OCI-M2 (cell line): Measurements from ENCODE around the gene TBR1.

ENCODE experiments used
- DNase-seq: peaks from one replicate; lab custom pipeline; 2025; ENCODE audit not compliant: unreplicated experiment; lab: John Stamatoyannopoulos, UW

Gene TBR1

GRCh38 chr2:161414042-161415033 is 1.8 kb upstream of the TBR1 start:
- no peak for DNase-seq

- DNase-seq, result no peak
Measured at GRCh38 chr2:161415034-161415986, 787 bp upstream of the TBR1 start.

DNA sequence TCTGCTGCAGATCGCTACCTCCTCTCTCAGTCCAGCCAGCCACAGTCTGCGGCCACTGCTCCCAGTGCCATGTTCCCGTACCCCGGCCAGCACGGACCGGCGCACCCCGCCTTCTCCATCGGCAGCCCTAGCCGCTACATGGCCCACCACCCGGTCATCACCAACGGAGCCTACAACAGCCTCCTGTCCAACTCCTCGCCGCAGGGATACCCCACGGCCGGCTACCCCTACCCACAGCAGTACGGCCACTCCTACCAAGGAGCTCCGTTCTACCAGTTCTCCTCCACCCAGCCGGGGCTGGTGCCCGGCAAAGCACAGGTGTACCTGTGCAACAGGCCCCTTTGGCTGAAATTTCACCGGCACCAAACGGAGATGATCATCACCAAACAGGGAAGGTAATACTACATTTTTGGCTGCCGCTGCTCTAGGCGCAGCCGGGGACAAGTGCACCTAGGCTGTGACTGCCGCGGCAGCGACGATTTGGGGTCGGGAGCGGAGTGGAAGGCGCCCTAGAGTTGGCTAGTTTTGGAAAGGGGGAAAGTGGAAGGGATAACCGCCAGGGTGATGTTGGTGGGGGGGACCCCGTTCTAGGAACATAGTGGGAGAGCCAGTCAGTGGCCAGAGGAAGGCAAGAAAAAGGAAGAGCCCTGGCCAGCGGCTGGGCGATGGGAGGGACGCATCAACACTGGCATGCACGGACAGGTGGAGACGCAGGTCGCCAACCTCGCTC is 776 bp downstream of the TBR1 start:
- DNase-seq, result no peak

- no peak for DNase-seq
Measured at GRCh38 chr2:161417438-161418274, 1.6 kb downstream of the TBR1 start.

GRCh38 chr2:161418275-161418714 is 2.2 kb downstream of the TBR1 start:
- no peak for DNase-seq

DNA sequence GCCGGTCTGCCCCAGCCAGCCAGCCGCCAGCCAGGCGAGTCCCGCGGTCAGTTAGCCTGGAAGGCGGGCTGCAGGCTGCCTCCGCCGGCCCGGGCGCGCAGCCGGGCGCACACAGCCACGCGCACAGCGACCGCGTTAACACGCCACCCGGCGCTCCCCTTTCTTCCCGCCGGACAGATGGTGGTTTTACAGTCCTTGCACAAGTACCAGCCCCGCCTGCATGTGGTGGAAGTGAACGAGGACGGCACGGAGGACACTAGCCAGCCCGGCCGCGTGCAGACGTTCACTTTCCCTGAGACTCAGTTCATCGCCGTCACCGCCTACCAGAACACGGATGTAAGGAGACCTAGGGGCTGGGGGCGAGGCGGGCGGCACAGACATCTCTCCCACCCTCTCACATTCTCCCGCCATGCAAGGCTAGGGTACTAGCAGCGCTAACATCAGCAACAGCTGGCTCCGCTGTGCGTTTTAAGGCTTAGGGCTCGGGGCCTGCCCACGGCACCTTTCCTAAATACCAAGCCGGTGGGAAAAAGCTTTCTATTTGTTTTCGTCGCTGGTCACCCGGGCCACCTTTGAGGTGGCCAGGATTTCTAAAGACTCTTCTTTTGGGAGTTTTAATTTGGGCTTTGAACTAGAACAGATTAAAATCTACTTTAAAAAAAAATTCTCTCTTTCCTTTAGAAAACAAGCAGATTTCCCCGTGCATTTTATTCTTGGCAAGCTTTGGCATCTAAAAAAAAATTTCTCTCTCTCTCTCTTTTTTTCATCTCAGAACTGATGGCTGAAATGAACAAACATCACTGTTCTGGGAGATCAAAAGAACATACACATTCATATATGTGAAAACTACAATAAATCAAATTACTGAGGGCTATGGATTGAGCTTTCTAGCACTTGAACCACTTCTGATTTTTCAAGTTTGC is 2.9 kb downstream of the TBR1 start:
- DNase-seq, result no peak

DNA sequence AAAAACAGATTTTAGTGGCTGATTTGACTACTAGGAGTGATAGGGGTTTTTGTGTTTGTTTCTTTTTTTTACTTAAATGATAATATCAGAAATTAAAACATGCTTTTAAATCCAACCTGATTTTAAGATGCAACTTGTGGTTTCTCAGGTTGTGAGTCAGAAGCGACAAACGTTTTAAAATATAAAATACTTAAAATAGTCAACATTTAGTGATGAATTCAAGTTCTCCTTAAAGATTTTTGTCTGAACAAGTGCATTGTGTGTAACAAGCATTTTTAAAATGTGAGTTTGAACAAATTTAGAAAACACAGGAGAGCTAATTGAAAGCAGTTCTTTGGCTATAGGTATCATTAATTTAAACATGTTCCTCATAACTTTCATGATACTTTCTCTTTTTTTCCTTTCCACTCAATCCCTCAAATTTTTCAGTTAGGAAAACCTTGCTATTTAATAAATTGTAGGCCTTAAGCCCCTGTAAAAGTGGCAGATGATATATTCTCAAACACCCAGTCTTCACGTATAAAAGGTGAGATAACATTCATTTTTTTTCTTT is 3.6 kb downstream of the TBR1 start:
- DNase-seq, result no peak

GRCh38 chr2:161420406-161421074 is 4.4 kb downstream of the TBR1 start:
- DNase-seq, result no peak

- no peak for DNase-seq
Measured at GRCh38 chr2:161421686-161422085, 5.6 kb downstream of the TBR1 start.

DNA sequence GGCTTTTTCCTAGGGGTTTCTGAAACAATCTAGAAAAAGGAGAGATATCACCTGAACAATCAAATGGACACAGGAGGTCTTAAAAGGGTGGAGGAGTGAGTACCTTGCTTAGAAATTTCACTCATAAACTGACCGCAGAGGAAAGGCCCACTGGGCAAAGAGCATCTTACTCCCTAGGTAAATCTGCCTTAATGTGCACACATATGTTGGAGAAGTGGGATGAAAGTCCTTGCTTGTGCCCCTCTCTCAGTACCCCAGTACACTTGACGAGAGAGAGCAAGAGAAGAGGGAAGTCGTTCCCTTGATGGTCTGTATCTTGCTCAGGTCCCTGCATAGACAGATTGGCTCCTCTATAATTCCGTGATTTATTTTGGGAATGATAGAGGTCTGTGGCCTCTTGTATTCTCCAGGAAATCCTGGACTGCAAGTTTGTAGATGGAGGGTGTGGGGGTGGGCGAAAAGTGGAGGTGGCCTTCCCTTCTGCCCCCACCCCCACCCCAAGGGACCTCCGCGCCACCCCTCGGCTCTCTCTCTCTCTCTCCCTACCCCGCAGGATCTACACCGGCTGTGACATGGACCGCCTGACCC is 6.8 kb downstream of the TBR1 start:
- no peak for DNase-seq

DNA sequence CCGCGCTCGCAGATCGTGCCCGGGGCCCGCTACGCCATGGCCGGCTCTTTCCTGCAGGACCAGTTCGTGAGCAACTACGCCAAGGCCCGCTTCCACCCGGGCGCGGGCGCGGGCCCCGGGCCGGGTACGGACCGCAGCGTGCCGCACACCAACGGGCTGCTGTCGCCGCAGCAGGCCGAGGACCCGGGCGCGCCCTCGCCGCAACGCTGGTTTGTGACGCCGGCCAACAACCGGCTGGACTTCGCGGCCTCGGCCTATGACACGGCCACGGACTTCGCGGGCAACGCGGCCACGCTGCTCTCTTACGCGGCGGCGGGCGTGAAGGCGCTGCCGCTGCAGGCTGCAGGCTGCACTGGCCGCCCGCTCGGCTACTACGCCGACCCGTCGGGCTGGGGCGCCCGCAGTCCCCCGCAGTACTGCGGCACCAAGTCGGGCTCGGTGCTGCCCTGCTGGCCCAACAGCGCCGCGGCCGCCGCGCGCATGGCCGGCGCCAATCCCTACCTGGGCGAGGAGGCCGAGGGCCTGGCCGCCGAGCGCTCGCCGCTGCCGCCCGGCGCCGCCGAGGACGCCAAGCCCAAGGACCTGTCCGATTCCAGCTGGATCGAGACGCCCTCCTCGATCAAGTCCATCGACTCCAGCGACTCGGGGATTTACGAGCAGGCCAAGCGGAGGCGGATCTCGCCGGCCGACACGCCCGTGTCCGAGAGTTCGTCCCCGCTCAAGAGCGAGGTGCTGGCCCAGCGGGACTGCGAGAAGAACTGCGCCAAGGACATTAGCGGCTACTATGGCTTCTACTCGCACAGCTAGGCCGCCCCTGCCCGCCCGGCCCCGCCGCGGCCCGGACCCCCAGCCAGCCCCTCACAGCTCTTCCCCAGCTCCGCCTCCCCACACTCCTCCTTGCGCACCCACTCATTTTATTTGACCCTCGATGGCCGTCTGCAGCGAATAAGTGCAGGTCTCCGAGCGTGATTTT is 7.6 kb downstream of the TBR1 start:
- DNase-seq, result no peak

DNA sequence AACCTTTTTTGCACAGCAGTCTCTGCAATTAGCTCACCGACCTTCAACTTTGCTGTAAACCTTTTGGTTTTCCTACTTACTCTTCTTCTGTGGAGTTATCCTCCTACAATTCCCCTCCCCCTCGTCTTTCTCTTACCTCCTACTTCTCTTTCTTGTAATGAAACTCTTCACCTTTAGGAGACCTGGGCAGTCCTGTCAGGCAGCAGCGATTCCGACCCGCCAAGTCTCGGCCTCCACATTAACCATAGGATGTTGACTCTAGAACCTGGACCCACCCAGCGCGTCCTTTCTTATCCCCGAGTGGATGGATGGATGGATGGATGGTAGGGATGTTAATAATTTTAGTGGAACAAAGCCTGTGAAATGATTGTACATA is 8.3 kb downstream of the TBR1 start:
- no peak for DNase-seq

DNA sequence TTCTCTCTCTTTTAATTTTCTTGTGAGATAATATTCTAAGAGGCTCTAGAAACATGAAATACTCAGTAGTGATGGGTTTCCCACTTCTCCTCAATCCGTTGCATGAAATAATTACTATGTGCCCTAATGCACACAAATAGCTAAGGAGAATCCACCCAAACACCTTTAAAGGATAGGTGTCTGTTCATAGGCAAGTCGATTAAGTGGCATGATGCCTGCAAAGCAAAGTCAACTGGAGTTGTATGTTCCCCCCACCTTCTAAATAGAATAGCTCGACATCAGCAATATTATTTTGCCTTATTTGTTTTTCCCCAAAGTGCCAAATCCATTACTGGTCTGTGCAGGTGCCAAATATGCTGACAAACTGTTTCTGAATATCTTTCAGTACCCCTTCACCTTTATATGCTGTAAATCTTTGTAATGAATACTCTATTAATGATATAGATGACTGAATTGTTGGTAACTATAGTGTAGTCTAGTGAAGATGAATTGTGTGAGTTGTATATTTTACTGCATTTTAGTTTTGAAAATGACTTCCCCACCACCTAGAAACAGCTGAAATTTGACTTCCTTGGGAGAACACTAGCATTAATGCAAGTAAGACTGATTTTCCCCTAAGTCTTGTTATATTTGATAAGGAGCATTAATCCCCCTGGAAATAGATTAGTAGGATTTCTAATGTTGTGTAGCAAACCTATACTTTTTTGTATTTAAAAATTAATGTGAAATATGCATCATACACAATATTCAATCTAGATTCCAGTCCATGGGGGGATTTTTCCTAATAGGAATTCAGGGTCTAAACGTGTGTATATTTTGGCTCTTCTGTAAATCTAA is 9.0 kb downstream of the TBR1 start:
- no peak for DNase-seq

DNA sequence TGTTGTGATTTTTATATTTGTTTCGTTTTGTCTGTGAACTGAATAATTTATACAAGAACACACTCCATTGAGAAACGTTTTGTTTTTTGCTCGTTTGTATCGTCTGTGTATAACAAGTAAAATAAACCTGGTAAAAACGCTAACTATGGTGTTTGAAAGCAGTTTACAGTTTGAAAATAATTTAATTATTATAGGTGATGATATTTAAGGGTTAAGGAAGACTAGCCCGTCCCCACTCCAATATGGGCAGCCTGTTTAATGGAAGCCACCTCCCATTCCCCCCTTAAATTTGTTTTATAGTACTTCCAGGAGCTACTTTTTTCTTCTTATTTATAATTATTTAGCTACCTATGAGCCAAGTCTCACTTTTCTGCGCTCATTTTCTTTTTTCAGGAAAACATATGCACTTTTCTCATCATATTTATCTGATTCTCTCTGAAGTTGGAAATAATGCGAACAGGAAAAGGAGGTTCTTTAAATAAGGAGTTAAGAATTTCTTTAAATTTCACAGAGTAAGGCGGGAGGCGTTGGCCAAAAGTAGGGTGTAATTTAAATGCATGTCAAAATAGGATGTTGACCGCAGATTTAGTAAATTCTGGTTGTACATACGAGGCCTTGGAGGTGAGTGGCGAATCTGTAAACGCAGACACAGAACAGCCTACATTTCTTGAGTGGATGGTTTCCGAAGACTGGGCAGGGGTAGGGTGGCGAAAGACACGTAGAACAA is 9.8 kb downstream of the TBR1 start:
- no peak for DNase-seq

DNA sequence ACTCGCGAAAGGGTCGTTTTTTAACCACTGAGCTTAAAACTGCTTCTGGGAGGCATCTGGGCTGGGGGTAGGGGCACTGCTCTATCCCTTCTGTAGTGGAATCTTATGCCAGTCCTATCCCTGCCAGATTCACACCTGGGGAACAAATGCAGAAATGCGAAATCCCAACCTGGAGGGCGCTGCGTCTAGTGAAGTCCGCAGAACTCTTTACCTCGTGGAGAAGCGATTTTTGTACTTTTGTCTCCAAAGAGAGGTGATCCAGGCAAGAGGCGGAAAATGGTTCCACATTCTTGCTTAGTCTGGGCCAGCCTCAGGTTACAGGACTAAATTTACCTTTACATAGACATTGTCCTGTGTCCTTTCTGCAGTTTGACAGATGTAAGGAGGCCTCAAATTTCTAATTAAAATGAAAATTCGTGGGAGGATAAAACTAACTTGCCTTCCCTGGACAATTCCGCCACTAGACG is 10.4 kb downstream of the TBR1 start:
- DNase-seq, result no peak
